Bronchial epithelial cell (primary cell): ENCODE measurements around the gene KRT6C. TPM values are rescaled to one million over a fixed set of nuclear protein-coding genes. Genes with fewer than 3 reads are reported as not detected.
A peak's percentile ranks its signal among the peaks of the same experiment; 100 is the strongest.

Source experiments
- DNase-seq: peaks from one replicate; pipeline ENCODE4 v3.0.0-alpha.2; 2010; ENCODE audit warnings: low read depth
- FAIRE-seq: peaks from 2 replicates; lab custom pipeline; 2011; peaks lifted over from hg19 to GRCh38; lab: Jason Lieb, UNC
- H3K27me3 ChIP-seq: 2 replicates; pipeline ENCODE4 v1.5.1; 2011; ENCODE audit warnings: low read length; ENCODE audit not compliant: control insufficient read depth, insufficient read depth
- H3K36me3 ChIP-seq: 2 replicates; pipeline ENCODE4 v1.5.1; 2011; ENCODE audit warnings: low read length; ENCODE audit not compliant: control insufficient read depth, insufficient read depth
- H3K4me3 ChIP-seq: 2 replicates; pipeline ENCODE4 v1.5.1; 2011; ENCODE audit warnings: mild to moderate bottlenecking, low read depth, low read length, control low read depth
- total RNA-seq: library from RNA; depleted of rRNA; stranded (reverse); fragments of >200 nt; gene quantifications from 2 replicates; pipeline ENCODE4 v1.2.1, GENCODE V29; 2014
- TF ChIP-seq, protein P1 (sequence below): IDR thresholded peaks from 2 replicates; pipeline ENCODE4 v1.5.1; 2011; ENCODE audit warnings: mild to moderate bottlenecking, moderate library complexity, low read length, control low read depth, inconsistent platforms; ENCODE audit not compliant: insufficient read depth, severe bottlenecking

The KRT6C gene
- total RNA-seq, 1 donor from 2014 or later, result 16.8 TPM

DNA sequence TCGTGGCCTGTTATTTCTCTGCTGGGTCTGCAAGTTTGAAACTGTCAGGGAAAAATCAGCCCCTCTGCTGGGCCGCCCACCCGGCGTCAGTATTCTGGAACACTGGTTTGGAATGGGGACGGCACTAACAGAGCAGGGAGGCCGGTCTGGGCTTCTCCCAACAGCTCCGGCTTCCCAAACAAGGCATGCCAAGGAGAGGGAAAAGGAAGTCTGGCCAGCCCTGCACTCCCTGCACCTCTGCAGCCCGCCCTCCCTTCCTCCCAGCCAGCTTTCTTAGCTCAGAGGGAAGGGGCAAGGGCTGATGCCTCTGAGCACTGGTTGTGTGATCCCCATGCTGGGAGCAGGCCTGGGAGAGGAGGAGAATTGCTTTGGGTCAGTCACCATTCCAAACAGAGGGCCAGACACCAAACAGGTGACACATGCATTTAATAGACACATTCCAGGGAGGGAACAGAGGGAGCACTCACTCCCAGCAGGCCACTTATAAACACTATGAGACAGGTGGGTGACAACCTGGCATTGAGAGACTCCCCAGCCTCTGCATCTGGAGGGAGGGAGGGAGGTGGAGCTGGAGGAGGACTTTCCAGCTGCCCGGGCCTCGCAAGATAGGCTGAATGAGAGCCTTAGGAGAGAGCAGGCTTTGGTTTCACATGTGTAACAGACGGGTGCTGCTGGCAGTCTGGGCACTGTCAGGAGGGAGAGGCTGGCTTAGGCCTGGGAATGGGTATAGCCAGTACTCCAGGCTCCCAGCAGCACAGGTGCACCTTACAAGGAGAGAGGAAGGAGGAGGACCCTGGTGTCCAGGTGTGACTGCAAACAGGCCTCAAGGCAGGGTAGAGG is 49.7 kb downstream of the KRT6C start:
- TF ChIP-seq, protein P1, sequence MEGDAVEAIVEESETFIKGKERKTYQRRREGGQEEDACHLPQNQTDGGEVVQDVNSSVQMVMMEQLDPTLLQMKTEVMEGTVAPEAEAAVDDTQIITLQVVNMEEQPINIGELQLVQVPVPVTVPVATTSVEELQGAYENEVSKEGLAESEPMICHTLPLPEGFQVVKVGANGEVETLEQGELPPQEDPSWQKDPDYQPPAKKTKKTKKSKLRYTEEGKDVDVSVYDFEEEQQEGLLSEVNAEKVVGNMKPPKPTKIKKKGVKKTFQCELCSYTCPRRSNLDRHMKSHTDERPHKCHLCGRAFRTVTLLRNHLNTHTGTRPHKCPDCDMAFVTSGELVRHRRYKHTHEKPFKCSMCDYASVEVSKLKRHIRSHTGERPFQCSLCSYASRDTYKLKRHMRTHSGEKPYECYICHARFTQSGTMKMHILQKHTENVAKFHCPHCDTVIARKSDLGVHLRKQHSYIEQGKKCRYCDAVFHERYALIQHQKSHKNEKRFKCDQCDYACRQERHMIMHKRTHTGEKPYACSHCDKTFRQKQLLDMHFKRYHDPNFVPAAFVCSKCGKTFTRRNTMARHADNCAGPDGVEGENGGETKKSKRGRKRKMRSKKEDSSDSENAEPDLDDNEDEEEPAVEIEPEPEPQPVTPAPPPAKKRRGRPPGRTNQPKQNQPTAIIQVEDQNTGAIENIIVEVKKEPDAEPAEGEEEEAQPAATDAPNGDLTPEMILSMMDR, result no peak
- no peaks in the 10 kb centered on the region for H3K27me3 ChIP-seq
- H3K36me3 ChIP-seq, result no peaks in the 10 kb centered on the region
- no peak overlapping the region for H3K4me3 ChIP-seq
- DNase-seq (no peak), FAIRE-seq (no peak)

DNA sequence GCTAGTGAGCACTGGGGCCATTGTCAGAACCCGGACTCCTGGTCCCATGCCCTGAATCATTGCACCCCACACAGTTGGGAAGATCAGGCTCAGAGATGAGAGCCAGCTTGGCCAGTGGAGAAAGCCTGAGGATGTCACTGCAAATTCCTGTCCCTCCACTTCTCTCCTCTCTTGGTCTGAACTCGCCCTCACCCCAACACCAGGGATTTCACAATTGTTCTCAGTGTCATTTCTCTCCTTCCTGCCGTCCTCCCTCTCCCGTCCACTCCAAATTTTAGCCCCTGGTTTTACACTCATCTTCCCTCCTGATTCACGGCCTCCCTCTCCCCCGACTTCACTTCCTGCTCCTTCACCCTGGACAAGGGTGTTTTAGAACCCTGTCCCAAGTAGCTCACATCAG is 50.6 kb downstream of the KRT6C start:
- Histone ChIP-seq H3K27me3 (no peaks in the 10 kb centered on the region), H3K36me3 (no peaks in the 10 kb centered on the region), H3K4me3 (no peak overlapping the region)
- TF ChIP-seq, protein P1, result no peak
- DNase-seq, result no peak
- FAIRE-seq, result no peak

DNA sequence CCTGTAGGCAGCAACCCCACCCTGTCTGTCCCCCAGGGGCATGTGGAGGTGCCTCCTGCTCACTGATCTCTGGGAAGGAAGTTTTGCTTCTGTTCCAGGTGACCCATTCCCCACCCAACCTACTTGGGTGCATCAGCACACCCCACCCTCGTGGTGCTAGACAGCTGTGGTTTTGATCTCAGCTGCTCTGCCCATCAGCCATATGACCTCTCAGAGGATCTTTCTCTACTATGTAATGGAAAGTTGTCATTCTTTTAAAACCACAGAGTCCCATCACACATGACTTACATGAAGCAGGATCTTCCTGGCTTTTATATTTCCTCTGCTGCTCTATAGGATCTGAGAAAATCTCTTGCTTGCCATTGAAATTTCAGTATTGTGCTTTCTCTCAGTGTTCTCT is 53.9 kb downstream of the KRT6C start:
- TF ChIP-seq, protein P1, result no peak
- FAIRE-seq, result no peak

DNA sequence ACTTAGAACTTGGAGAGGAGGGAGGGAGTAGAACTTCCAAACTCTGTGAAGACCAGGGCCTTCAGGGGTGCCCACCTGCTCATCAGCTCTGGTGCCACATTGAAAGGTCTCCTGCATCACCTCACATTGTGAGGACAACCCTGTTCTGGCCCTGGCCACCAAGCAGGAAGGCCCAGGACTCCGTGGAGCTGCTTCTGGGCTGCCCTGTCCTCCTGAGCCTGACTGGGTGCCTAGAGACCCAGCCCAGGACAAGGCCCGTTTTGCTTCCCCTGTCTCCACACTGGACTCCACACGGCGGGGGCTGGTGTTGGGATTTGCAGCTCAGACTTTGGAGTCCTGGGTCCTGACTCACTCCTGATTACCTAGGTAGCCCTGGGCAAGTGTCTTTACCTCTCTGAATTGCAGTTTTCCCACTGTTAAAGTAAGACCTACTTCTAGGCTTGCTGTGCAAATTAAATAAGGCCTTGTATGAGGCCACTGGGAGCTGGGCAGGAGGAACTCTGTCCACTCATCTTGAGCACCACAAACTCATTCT is 55.0 kb downstream of the KRT6C start:
- no peaks in the 10 kb centered on the region for H3K27me3 ChIP-seq
- TF ChIP-seq, protein P1, result no peak
- DNase-seq (peak; percentile 50), FAIRE-seq (no peak)
- H3K36me3 ChIP-seq, result no peaks in the 10 kb centered on the region
- no peak overlapping the region for H3K4me3 ChIP-seq

More for the DNA sequence above, 53.9 kb downstream of the KRT6C start:
- Histone ChIP-seq H3K36me3 (no peaks in the 10 kb centered on the region), H3K4me3 (no peak overlapping the region), H3K27me3 (no peaks in the 10 kb centered on the region)
- no peak for DNase-seq

Other genes starting within 250 kb of the KRT6C start
- gene KRT7, start 240.6 kb downstream of the KRT6C start, total RNA-seq, result 532 and 895 TPM in 2 replicates
- gene KRT86, start 199.2 kb downstream of the KRT6C start, total RNA-seq, result 0.26 TPM in 2 replicates
- gene KRT81, start 182.3 kb downstream of the KRT6C start, total RNA-seq, result 0.13 and 0.26 TPM in 2 replicates
- gene KRT83, start 152.4 kb downstream of the KRT6C start, total RNA-seq, result 0.13 TPM in 1 of 2 replicates, not detected in the other
- gene KRT85, start 106.3 kb downstream of the KRT6C start, total RNA-seq, result not detected in 2 replicates
- gene KRT84, start 88.2 kb downstream of the KRT6C start, total RNA-seq, result not detected in 2 replicates
- not detected in 2 replicates for gene KRT82, start 67.5 kb downstream of the KRT6C start, total RNA-seq
- 1.8 and 7.3 TPM in 2 replicates for gene KRT75, start 39.4 kb downstream of the KRT6C start, total RNA-seq
- 287 and 1,881 TPM in 2 replicates for gene KRT6B, start 21.7 kb downstream of the KRT6C start, total RNA-seq
- 13,929 and 17,192 TPM in 2 replicates for gene KRT6A, start 19.5 kb upstream of the KRT6C start, total RNA-seq
- 6,770 and 10,597 TPM in 2 replicates for gene KRT5, start 46.6 kb upstream of the KRT6C start, total RNA-seq
- gene KRT71, start 79.3 kb upstream of the KRT6C start, total RNA-seq, result not detected in 2 replicates
- 0.13 TPM in 1 of 2 replicates, not detected in the other for gene KRT74, start 100.0 kb upstream of the KRT6C start, total RNA-seq
- not detected in 2 replicates for gene KRT72, start 127.7 kb upstream of the KRT6C start, total RNA-seq
- gene KRT73, start 144.8 kb upstream of the KRT6C start, total RNA-seq, result not detected in 2 replicates
- gene KRT2, start 178.4 kb upstream of the KRT6C start, total RNA-seq, result not detected in 2 replicates
- not detected in 2 replicates for gene KRT1, start 206.6 kb upstream of the KRT6C start, total RNA-seq
- gene KRT77, start 229.7 kb upstream of the KRT6C start, total RNA-seq, result under 0.01 TPM in 1 of 2 replicates, not detected in the other